Endothelial cell of umbilical vein (primary cell): ENCODE results near the gene FOXP1. TPM values are rescaled to one million over a fixed set of nuclear protein-coding genes. Genes with fewer than 3 reads are reported as not detected.

Source experiments
- BruUV-seq: library from RNA; stranded (reverse); fragments of 400-500 nt; replicated peaks from 2 replicates; lab custom pipeline; 2021; lab: Mats Ljungman, UMichigan
- CTCF ChIA-PET: fragments of 300-600, 350-600 bp; sonication (Branson Sonifier 250); formaldehyde crosslinking; loops from one replicate; lab custom pipeline; 2021; ENCODE audit warnings: antibody characterized with exemption, inconsistent platforms; lab: Charles Lee
- POLR2A ChIA-PET: fragments of 300-600, 350-600 bp; sonication (Branson Sonifier 250); formaldehyde crosslinking; loops from one replicate; lab custom pipeline; 2021; ENCODE audit warnings: antibody characterized with exemption, inconsistent platforms; lab: Charles Lee
- DNase-seq: peaks from one replicate; pipeline ENCODE4 v3.0.0-alpha.2; 2011; ENCODE audit warnings: low read depth, low spot score
- FAIRE-seq: peaks from 2 replicates; lab custom pipeline; 2011; peaks lifted over from hg19 to GRCh38; lab: Jason Lieb, UNC
- H2AFZ ChIP-seq: 2 replicates; pipeline ENCODE4 v1.6.0; 2012; ENCODE audit warnings: low read depth, low read length, control low read depth, inconsistent platforms
- H3K27ac ChIP-seq: 2 replicates; pipeline ENCODE4 v1.5.1; 2011; ENCODE audit warnings: low read depth, mild to moderate bottlenecking, control low read depth, low read length, moderate library complexity; ENCODE audit not compliant: insufficient read depth
- H3K27me3 ChIP-seq, 2 experiments: 2 replicates each; pipeline versions ENCODE4 v1.6.0 to v1.6.1; 2011; ENCODE audit warnings: low read length in 2 of 2, mixed read lengths in 1 of 2; ENCODE audit not compliant: control insufficient read depth in 2 of 2, insufficient read depth in 2 of 2
- H3K36me3 ChIP-seq, 2 experiments: 2 replicates in 1 of 2; 3 replicates in 1 of 2; pipeline ENCODE4 v1.5.1; 2011; ENCODE audit warnings: low read length in 2 of 2, mild to moderate bottlenecking in 1 of 2, moderate library complexity in 1 of 2; ENCODE audit not compliant: control insufficient read depth in 2 of 2, insufficient read depth in 2 of 2; ENCODE audit errors: extremely low read depth in 1 of 2
- H3K4me1 ChIP-seq: 3 replicates; pipeline ENCODE4 v1.5.1; 2011; ENCODE audit warnings: mild to moderate bottlenecking, low read length; ENCODE audit not compliant: control insufficient read depth, insufficient read depth; ENCODE audit errors: extremely low read depth
- H3K4me2 ChIP-seq: 2 replicates; pipeline ENCODE4 v1.6.1; 2011; ENCODE audit warnings: low read length, control low read depth, mixed read lengths; ENCODE audit not compliant: insufficient read depth
- H3K4me3 ChIP-seq, 3 experiments: fragments of 200-600 bp in 1 of 3; sonication (generic), shearing (Covaris generic) in 1 of 3; replicated peaks in 1 of 3; 2 replicates each; pipeline ENCODE4 v1.5.1; 2011 to 2016; ENCODE audit warnings: control low read depth in 3 of 3, low read length in 3 of 3, mild to moderate bottlenecking in 2 of 3, inconsistent platforms in 1 of 3, low read depth in 1 of 3, moderate library complexity in 1 of 3; ENCODE audit not compliant: insufficient read depth in 1 of 3
- H3K79me2 ChIP-seq: 2 replicates; pipeline ENCODE4 v1.6.0; 2012; ENCODE audit warnings: low read length, inconsistent platforms; ENCODE audit not compliant: control insufficient read depth, insufficient read depth
- H3K9ac ChIP-seq: replicated peaks from 2 replicates; pipeline ENCODE3; 2011; ENCODE audit warnings: low read length, control low read depth; ENCODE audit not compliant: insufficient read depth; ENCODE audit errors: extremely low read depth
- H3K9me1 ChIP-seq: replicated peaks from 3 replicates; pipeline ENCODE4 v1.6.0; 2011; ENCODE audit warnings: mild to moderate bottlenecking, low read length; ENCODE audit not compliant: control insufficient read depth, insufficient read depth; ENCODE audit errors: extremely low read depth
- H3K9me3 ChIP-seq: replicated peaks from 2 replicates; pipeline ENCODE4 v1.5.1; 2012; ENCODE audit warnings: low read length, inconsistent platforms; ENCODE audit not compliant: control insufficient read depth, insufficient read depth
- H4K20me1 ChIP-seq: replicated peaks from 2 replicates; pipeline ENCODE3; 2011; ENCODE audit warnings: mild to moderate bottlenecking, low read length; ENCODE audit not compliant: control insufficient read depth, insufficient read depth; ENCODE audit errors: extremely low read depth
- CTCF ChIP-seq, 2 donors: IDR thresholded peaks; 1 replicate in 1 of 2; 2 replicates in 1 of 2; pipeline ENCODE4 v1.5.1; 2011; ENCODE audit warnings: low read length in 2 of 2, mild to moderate bottlenecking in 2 of 2, moderate library complexity in 2 of 2, control low read depth in 1 of 2, inconsistent platforms in 1 of 2, low read depth in 1 of 2; ENCODE audit not compliant: insufficient read depth in 1 of 2; ENCODE audit errors: extremely low read depth in 1 of 2
- EZH2 ChIP-seq: IDR thresholded peaks from 2 replicates; pipeline ENCODE4 v1.6.1; 2012; ENCODE audit warnings: borderline replicate concordance, low read depth, mild to moderate bottlenecking, moderate library complexity, low read length, inconsistent platforms; ENCODE audit not compliant: severe bottlenecking
- FOS ChIP-seq: IDR thresholded peaks from 2 replicates; pipeline ENCODE4 v1.6.1; 2011; ENCODE audit warnings: mild to moderate bottlenecking, low read length, moderate library complexity, borderline replicate concordance; ENCODE audit not compliant: insufficient read depth
- GATA2 ChIP-seq: IDR thresholded peaks from 2 replicates; pipeline ENCODE4 v1.7.0; 2011; ENCODE audit warnings: low read depth, mild to moderate bottlenecking, moderate library complexity, mixed read lengths, low read length; ENCODE audit not compliant: insufficient read length, insufficient read depth
- JUN ChIP-seq: IDR thresholded peaks from 2 replicates; pipeline ENCODE4 v1.6.1; 2011; ENCODE audit warnings: borderline replicate concordance, low read depth; ENCODE audit not compliant: insufficient read length, insufficient read depth
- MAX ChIP-seq: IDR thresholded peaks from 2 replicates; pipeline ENCODE4 v1.6.1; 2011; ENCODE audit not compliant: insufficient read depth, insufficient read length
- MYC ChIP-seq: IDR thresholded peaks from one replicate; pipeline ENCODE4 v1.6.1; 2011; ENCODE audit warnings: mild to moderate bottlenecking, low read depth, low read length
- POLR2A ChIP-seq: IDR thresholded peaks from 2 replicates; pipeline ENCODE4 v1.6.1; 2012; ENCODE audit warnings: low read depth, mild to moderate bottlenecking, control low read depth, low read length
- POLR2AphosphoS5 ChIP-seq: IDR thresholded peaks from 2 replicates; pipeline ENCODE4 v1.6.1; 2012; ENCODE audit warnings: low read depth, mild to moderate bottlenecking, control low read depth, low read length, moderate library complexity; ENCODE audit not compliant: insufficient read depth
- dilution Hi-C: fragments of 300-500 bp; cut with MboI; formaldehyde crosslinking; loops from one replicate; pipeline ENCODE4 v1.15.0; 2019; ENCODE audit warnings: low sequenced_read_pairs; ENCODE audit not compliant: extremely low pct_ligation_motif_present
- intact Hi-C: fragments of 100-400 bp; cut with micrococcal nuclease; formaldehyde crosslinking; loops from one replicate; pipeline ENCODE4 v1.10.0; 2022
- polyA plus RNA-seq, 4 experiments: library from polyadenylated mRNA; depleted of rRNA in 3 of 4; stranded (reverse) in 3 of 4; unstranded in 1 of 4; fragments of >200 nt; gene quantifications; 2 replicates each; pipeline versions ENCODE4 v1.2.1 to v1.2.3, GENCODE V29; 2011 to 2012; ENCODE audit warnings: missing spikeins in 1 of 4
- total RNA-seq: library from RNA; stranded (reverse); gene quantifications from 2 replicates; pipeline ENCODE4 v1.2.3, GENCODE V29; 2021

Gene FOXP1
- total and polyA plus RNA-seq, 2 donors (not counting 3 experiments of a cell fraction or from before 2014, with no cell fraction given), result 41.0 to 107 TPM

- peaks cover 5 to 20% of the 10 kb centered on the region in 2 experiments for H3K36me3 ChIP-seq
- ChIA-PET CTCF (no interaction called here), POLR2A (no interaction called here)
- FAIRE-seq (no peak), DNase-seq (no peak)
- no peak overlapping the region for H3K4me3 ChIP-seq
- peaks cover 16% of the 10 kb centered on the region for H3K4me1 ChIP-seq
- BruUV-seq, result no TSS peak
- intact Hi-C loops, result no loop called here
- peaks cover 12% of the 10 kb centered on the region for H3K79me2 ChIP-seq
- TF ChIP-seq JUN, result no peak
- no peak for TF ChIP-seq GATA2
- TF ChIP-seq MAX, result no peak
- dilution Hi-C loops, result no loop called here
- no peaks in the 10 kb centered on the region for H4K20me1 ChIP-seq
- no peaks in the 10 kb centered on the region for H3K27me3 ChIP-seq
- H3K27ac ChIP-seq, result no peak overlapping the region
- H3K9me1 ChIP-seq, result no peaks in the 10 kb centered on the region
- no peak overlapping the region for H2AFZ ChIP-seq
- H3K9ac ChIP-seq, result no peak overlapping the region
- H3K4me2 ChIP-seq, result no peak overlapping the region
- no peaks in the 10 kb centered on the region for H3K9me3 ChIP-seq
Observed at GRCh38 chr3:70992562-70993204, 590.8 kb downstream of the FOXP1 start.

- intact Hi-C loops, result no loop called here
- H3K36me3 ChIP-seq, result peaks cover 9 to 24% of the 10 kb centered on the region in 2 experiments
- no peak overlapping the region for H3K4me3 ChIP-seq
- no peaks in the 10 kb centered on the region for H3K27me3 ChIP-seq
- H3K27ac ChIP-seq, result no peak overlapping the region
- dilution Hi-C loops, result no loop called here
- CTCF ChIA-PET, result no interaction called here
- no peak for FAIRE-seq
- H3K9me3 ChIP-seq, result no peaks in the 10 kb centered on the region
- no peak for DNase-seq
- POLR2A ChIA-PET, result no interaction called here
- no peak overlapping the region for H3K9ac ChIP-seq
- peaks cover 11% of the 10 kb centered on the region for H3K79me2 ChIP-seq
- H3K4me1 ChIP-seq, result peaks cover 16% of the 10 kb centered on the region
- no TSS peak for BruUV-seq
- TF ChIP-seq GATA2, result no peak
- TF ChIP-seq FOS, result no peak
- TF ChIP-seq POLR2A, result no peak
- TF ChIP-seq EZH2, result no peak
- no peak for TF ChIP-seq CTCF (IDR thresholded peaks at IDR 0.05; ENCODE audit: extremely low read depth in 1 of 2, insufficient read depth in 1 of 2, low read depth in 1 of 2, low read length in 2 of 2)
- TF ChIP-seq JUN, result no peak
- no peak for TF ChIP-seq POLR2AphosphoS5
- no peak for TF ChIP-seq MYC
- no peak for TF ChIP-seq MAX
- H2AFZ ChIP-seq, result no peak overlapping the region
- no peak overlapping the region for H3K4me2 ChIP-seq
- H4K20me1 ChIP-seq, result no peaks in the 10 kb centered on the region
- H3K9me1 ChIP-seq, result no peaks in the 10 kb centered on the region
Observed at GRCh38 chr3:70992131-70992530, 591.4 kb downstream of the FOXP1 start.
